HPDE6-E6E7 (cell line): ENCODE measurements around the gene FBXL19.
A peak's percentile ranks its signal among the peaks of the same experiment; 100 is the strongest.

Experiments used
- DNase-seq: peaks from one replicate; pipeline ENCODE4 v3.0.0; 2011; ENCODE audit warnings: missing footprints; ENCODE audit errors: extremely low spot score

Gene FBXL19

DNA sequence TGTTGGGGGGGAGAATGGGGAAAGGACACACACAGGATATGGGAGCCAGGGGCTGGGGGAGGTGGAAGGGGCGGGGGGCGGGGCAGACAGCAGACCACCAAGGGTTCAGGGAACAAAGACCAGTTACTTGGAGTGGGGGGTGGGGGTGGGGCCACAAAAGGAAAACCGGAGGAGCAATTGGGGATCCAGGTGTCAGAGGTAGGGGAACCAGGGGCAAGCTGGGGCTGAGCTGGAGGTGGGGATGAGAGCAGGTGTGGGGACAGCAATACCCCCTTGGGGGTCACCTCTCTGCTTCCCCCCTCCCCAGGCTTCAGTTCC is 24.1 kb downstream of the FBXL19 start:
- no peak for DNase-seq

- peak; percentile 94 for DNase-seq
Observed at GRCh38 chr16:30947859-30948666, 24.7 kb downstream of the FBXL19 start.

DNA sequence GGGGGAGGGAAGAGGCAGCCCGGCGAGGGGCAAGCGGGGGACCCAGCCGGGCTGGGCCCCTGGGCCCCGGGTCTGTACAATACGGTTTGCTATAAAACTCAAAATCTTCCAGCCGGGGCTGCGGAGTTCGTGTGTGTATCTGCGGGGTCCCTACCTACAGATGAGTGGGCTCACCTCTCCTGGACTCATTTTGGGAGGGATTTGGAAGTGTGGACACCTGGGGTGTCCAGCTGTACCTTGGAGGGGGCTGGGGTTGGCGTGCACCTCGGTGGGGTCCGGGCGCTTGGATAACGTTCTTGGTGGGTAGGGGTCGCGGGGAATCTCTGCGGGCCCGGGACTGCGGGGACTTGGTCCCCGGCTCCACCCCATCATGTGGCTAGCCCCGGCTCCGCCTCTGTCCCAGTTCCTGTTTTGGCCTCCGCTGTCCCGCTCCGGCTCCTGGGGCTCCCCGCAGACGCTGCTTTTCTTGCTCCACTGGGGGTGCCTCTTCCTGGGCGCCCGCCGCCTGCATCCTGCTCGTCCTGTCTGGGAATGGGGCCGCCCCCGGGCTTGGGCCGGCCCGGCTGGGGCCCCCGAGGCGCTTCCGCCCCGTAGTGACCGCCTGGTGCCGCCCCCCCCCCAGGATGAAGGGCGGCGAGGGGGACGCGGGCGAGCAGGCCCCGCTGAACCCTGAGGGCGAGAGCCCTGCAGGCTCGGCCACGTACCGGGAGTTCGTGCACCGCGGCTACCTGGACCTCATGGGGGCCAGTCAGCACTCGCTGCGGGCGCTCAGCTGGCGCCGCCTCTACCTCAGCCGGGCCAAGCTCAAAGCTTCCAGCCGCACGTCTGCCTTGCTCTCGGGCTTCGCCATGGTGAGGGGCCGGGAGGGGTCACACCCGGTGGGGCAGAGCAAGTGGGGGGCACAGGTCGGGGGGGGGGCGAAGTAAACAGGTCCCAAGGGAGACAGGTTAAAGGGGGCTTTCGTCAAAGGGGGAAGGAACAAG is 25.6 kb downstream of the FBXL19 start, which contains the start of gene ORAI3:
ORAI3 (plus strand) TSS at position 402 of the 983 bp plus-strand sequence; CDS start at position 624, 222 bp downstream.
- DNase-seq, result no peak

DNA sequence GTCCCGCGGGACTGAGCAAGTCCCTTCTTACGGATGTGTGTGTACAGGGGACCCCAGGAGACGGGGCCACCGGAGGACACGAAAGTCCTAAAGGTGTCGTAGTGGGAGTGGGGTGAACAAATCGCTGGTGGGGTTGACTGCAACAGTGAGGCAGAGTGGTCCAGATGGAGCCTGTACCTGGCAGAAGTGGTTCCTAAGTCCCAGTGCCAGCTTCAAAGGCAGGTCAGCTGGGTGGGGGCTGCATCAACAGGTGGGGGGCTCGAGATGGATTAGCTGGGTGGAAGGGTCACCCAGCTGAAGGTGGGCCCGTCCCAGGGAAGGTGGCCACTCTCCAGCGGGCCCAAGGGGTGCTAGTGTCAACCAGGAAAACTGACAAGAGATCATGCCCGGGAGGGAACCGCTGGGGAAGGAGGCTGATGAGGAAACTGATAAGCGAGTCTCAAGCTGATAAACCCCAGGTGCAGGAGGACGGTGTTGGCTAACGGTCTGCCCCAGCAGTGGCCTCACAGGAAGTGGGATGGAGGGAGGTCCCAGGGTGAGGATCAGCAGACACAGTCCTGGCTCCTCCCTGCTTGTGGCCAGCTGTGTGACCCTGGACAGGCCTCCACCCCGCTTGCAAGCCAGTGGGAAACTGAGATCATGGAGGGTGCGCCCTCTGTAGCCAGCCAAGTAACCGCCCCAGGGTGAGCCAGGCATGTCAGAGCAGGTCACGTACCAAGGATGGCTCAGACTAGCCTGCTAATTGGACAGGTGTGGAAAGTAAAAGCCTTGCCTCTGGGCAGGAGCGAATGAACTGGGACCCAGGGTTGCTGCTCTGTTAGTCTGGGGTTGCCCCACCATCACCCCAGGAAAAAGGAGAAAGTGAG is 26.5 kb downstream of the FBXL19 start:
- DNase-seq, result peak; percentile 85

- DNase-seq, result no peak
Observed at GRCh38 chr16:30950516-30951065, 27.2 kb downstream of the FBXL19 start.

- no peak for DNase-seq
Observed at GRCh38 chr16:30951193-30951592, 27.8 kb downstream of the FBXL19 start.

GRCh38 chr16:30951750-30952149 is 28.4 kb downstream of the FBXL19 start:
- no peak for DNase-seq

DNA sequence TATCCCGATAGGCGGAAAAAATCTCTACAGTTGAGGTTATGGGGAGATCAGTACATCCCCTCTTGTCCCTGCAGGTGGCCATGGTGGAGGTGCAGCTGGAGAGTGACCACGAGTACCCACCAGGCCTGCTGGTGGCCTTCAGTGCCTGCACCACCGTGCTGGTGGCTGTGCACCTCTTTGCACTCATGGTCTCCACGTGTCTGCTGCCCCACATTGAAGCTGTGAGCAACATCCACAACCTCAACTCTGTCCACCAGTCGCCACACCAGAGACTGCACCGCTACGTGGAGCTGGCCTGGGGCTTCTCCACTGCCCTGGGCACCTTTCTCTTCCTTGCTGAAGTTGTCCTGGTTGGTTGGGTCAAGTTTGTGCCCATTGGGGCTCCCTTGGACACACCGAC is 29.7 kb downstream of the FBXL19 start:
- DNase-seq, result no peak

DNA sequence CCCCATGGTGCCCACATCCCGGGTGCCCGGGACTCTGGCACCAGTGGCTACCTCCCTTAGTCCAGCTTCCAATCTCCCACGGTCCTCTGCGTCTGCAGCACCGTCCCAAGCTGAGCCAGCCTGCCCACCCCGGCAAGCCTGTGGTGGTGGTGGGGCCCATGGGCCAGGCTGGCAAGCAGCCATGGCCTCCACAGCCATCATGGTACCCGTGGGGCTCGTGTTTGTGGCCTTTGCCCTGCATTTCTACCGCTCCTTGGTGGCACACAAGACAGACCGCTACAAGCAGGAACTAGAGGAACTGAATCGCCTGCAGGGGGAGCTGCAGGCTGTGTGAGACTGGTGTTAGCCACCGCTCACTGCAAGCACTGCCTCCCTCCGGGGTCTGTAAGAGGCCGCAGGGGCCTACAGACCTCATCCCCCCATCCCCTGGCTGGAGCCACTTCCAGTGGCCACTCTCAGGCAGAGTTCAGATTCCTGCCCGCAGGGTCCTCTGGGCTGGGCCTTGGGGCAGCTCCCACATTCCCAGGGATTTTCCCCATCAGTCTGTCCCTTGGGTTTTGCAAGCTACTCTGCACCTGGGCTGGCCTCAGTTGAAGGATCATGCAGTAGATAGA is 30.2 kb downstream of the FBXL19 start:
- no peak for DNase-seq

DNA sequence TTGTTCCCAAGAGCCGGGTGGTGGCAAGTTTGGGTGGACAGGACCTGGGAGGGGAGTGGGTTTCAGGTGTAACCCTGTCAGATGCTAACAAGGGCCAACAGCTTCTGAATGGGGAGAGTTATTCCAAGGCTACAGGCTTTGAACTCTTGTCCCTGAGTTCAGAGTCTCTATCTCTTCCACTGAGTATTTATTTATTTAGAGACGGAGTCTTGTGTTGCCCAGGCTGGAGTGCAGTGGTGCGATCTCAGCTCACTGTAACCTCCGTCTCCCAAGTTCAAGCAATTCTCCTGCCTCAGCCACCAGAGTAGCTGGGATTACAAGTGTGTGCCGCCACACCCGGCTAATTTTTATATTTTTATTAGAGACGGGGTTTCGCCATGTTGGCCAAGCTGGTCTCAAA is 31.6 kb downstream of the FBXL19 start:
- no peak for DNase-seq

DNA sequence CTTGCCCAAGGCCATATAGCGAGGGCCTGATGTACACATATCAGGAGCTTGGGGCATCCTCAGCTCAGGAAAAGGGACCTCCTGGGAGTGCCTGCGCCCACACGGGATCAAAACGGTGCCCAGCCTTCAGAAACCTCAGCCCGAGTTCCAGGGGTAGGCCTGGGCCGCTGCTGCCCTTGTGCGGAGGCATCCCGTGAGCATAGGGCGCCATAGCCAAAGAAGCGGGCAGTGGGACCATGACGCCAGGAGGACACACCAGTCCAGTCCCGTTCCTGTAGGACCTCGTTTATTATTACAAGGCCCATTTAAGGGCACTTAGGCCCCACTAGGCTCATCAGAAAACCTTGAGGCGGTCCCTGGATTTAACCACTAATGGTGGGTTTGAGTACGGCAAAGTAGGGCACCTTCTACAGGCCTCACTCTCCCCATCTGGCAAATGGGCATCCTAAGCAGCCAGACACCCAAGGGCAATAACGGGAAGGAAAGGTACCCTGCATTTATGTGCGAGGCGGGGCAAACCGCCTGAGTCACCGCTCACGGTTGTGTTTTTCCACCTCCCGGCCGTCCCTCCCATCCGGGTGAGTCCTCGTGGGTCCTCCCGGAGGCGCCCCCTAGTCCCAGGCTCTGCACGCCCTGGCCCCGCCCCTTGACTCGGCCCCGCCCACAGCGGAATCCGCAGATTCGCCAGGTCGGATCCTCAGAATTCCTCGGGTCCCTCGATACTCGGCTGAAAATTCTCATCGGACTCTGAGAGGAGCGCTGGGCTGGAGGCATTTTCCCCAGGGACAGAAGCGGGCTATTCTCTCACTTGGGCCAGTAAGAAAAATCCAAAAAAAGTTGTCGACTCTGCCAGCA is 33.5 kb downstream of the FBXL19 start:
- DNase-seq, result peak; percentile 66

DNA sequence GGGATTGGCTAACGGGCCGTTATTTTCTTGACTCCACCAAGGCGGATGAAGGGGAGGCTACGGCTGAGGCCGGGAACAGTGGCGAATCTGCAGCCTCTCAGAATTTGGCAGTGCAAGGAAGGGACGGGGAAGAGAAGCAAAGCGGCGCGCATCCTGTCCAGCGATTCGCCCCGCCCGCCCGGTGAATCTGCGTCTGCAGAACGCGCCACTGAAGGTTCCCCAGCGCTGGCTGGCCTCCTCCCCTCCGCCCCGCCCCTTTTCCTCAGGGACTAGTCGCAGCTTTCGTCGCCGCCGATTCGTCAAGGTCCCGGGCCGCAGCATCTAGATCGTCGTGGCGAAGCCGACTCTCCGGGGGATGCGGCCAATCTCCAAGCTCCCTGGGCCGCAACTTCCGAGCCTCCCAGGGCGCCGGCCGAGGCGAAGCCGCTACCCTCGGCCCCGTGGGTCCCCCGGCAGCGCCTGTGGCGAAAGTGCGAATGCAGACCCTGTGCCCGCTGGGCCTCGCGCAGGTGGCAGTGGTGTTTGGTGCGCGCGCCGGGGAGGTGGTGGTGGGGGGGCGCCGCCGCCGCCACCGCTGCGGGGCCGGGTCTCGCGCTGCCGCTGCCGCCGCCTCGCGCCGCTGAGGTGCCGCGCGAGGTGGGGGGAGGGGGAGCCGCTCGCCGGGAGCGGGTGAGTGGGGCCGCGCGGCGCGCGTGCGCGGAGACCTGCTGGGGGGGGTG is 34.2 kb downstream of the FBXL19 start, which contains the start of gene SETD1A:
SETD1A (plus strand) TSS at position 299 of the 719 bp plus-strand sequence. CDS start 978 bp downstream, outside the sequence.
- peak; percentile 92 for DNase-seq

DNA sequence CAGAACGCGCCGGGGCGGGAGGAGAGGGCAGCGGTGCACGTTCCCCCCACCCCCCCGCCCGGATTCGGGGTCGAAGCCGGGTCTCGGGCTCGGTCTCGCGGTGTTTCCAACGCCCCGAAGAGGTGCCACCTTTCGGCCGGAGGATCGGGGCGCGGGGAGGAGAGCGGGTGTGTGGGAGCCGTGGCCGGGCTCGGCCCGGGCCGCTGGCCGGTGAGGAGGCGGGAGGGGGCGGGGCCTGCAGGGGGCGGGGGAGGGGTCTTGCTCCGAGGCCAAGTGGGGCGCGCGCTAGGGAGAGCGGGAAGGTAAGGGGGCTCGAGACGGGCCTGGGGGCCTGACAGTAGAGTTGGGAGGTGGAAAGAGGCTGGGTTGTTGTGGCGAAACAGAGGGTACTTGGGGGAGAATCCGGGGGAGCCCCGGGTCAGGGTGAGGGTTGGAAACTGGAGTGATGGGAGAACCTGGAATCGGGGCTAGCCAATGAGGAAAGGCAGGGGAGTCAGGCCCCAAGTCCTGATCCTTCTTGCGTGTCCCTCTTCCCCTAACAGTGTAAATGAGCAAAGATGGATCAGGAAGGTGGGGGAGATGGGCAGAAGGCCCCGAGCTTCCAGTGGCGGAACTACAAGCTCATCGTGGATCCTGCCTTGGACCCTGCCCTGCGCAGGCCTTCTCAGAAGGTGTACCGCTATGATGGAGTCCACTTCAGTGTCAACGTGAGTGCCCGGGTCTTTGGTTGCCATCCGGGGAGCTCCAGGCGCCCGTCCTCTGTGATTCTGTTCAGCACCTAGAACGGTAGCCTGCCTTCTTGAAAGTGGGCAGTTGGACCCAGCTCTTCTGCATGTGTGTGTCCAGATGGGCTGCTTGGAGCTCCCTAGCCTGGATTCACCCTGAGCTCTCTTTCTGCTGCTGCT is 35.1 kb downstream of the FBXL19 start:
- peak; percentile 64 for DNase-seq

DNA sequence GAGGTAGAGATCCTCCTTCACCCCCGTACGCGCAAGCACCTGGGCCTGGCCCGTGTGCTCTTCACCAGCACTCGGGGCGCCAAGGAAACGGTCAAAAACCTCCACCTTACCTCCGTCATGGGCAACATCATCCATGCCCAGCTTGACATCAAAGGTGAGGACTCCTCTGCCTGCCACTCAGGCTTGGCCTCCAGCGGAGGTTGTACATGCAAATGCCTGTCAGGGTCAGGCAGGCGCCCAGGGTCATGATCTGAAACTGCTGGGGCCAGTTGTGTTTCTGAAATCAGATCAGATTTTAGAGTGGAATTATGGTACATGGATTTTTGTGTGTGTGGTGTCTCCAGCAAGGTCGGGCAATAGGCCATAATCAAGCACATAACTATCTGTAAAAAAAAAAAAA is 38.0 kb downstream of the FBXL19 start:
- no peak for DNase-seq

DNA sequence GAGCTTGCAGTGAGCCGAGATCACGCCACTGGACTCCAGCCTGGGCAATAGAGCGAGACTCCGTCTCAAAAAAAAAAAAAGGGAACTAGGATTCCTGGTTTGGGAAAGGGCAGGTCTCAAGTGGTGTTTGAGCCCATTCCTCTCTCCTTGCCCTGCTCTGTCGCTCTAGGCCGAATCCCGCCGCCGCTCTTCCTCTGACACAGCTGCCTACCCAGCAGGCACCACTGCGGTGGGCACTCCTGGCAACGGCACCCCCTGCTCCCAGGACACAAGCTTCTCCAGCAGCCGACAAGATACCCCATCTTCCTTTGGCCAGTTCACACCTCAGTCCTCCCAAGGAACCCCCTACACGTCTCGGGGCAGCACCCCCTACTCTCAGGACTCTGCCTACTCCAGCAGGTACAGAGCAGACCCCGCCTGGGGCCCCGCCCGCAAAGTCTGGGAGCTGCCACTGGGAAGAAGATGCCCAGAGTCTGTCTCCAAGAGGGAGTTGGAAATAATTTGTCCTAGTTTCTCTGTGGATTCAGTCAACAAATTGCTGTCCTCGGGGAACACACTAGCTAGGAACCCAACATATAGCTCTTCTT is 40.6 kb downstream of the FBXL19 start:
- DNase-seq, result no peak

DNA sequence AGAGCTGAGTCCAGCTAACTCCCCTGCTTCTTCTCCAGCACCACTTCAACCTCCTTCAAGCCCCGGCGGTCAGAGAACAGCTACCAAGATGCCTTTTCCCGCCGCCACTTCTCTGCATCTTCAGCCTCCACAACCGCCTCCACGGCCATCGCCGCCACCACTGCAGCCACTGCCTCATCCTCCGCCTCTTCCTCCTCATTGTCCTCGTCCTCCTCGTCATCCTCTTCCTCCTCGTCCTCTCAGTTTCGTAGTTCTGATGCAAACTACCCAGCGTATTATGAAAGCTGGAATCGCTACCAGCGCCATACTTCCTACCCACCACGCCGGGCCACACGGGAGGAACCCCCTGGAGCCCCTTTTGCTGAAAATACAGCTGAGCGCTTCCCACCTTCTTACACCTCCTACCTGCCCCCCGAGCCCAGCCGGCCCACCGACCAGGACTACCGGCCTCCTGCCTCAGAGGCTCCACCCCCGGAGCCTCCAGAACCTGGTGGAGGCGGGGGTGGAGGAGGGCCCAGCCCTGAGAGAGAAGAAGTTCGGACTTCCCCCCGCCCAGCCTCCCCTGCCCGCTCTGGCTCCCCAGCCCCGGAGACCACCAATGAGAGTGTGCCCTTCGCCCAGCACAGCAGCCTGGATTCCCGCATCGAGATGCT is 41.3 kb downstream of the FBXL19 start:
- no peak for DNase-seq

DNA sequence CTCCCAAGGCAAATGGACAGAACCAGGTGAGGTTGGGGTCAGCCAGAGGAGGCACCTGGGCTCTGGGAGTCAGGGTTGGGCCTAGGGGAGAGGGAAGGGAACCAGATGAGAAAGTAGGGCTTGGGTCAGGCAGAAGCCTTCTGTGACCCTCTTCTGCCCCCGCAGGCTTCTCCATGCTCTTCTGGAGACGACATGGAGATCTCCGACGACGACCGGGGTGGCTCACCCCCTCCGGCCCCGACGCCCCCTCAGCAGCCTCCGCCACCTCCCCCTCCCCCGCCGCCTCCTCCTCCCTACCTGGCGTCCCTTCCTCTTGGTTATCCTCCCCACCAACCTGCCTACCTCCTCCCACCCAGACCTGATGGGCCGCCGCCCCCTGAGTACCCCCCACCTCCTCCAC is 42.1 kb downstream of the FBXL19 start:
- no peak for DNase-seq
